RWPE1 (cell line): ENCODE measurements around the gene TMEM151A.

Experiments
- CTCF ChIA-PET: fragments of 350-600 bp; sonication (Branson Sonifier 250); formaldehyde crosslinking; extraction: SDS; loops from one replicate; lab custom pipeline; 2021; lab: Yijun Ruan, JAX
- POLR2A ChIA-PET: fragments of 400-600 bp; formaldehyde crosslinking; extraction: SDS; loops from one replicate; lab custom pipeline; 2020; ENCODE audit warnings: antibody characterized with exemption; ENCODE audit not compliant: low non-redundant PET; lab: Yijun Ruan, JAX
- DNase-seq: peaks from one replicate; pipeline ENCODE4 v3.0.0; 2012; ENCODE audit warnings: low spot score
- H3K27ac ChIP-seq: fragments of 450-650 bp; 2 replicates; pipeline ENCODE4 v1.5.1; 2017
- TF ChIP-seq, protein P1 (sequence below): fragments of 450-650 bp; conservative IDR thresholded peaks from 2 replicates; pipeline ENCODE4 v1.5.1; 2017; ENCODE audit warnings: low read depth, mild to moderate bottlenecking

Gene TMEM151A

DNA sequence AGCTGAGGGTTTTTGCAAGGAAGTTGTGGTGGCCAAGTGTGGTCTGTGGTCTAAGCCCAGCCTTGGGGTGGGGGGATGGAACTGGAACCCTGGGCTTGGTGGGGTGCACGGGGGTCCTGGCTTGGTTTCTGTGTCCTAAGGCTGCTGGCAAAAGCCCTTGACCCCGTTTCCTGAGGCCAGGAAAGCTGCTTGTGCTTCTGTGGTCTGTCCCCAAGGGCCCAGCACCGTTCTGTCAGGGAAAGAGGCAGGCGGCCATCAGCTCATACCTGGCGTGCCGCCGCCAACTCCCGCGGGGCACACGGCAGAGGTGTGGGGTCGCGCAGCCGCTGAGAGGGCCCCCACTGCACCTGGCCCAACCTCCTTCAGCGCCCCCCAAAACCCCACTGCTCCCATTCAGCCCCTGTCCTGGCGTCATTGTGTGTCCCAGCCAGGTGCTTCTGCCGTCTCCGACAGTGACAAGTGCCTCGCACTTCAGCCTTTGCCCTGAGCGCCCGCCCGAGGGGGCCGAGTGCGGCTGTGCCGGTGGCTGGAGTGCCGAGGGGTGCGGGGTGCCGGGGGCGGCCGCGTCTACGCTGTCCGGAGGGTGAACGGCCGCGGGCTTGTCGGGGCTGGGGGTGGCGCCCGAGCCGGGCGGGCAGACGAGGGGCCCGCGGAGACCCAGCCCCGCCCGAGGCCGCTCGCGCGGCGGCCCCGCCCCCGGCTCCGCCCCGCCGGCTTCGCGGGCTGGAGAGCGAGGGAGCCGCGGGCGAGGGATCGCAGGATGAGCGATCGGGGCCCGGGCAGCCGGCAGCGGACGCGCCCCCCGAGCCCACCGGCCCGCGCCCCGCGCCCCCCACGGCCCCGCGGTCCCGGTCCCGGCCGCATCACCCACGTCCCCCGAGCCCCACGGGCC, 14.0 kb upstream of the TMEM151A start, which contains the start of gene CNIH2:
CNIH2 (plus strand) TSS at position 705 of the 892 bp plus-strand sequence. CDS start 282 bp downstream, outside the sequence.
- H3K27ac ChIP-seq, result peak within 1 kb of the TSS; percentile 77
- POLR2A ChIA-PET, result no interaction called here
- TF ChIP-seq, protein P1, sequence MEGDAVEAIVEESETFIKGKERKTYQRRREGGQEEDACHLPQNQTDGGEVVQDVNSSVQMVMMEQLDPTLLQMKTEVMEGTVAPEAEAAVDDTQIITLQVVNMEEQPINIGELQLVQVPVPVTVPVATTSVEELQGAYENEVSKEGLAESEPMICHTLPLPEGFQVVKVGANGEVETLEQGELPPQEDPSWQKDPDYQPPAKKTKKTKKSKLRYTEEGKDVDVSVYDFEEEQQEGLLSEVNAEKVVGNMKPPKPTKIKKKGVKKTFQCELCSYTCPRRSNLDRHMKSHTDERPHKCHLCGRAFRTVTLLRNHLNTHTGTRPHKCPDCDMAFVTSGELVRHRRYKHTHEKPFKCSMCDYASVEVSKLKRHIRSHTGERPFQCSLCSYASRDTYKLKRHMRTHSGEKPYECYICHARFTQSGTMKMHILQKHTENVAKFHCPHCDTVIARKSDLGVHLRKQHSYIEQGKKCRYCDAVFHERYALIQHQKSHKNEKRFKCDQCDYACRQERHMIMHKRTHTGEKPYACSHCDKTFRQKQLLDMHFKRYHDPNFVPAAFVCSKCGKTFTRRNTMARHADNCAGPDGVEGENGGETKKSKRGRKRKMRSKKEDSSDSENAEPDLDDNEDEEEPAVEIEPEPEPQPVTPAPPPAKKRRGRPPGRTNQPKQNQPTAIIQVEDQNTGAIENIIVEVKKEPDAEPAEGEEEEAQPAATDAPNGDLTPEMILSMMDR, result no peak
- CTCF ChIA-PET, result interaction anchor here (0.8 kb wide), 1 partner anchor 34 kb away, joined by 3 read pairs; no protein-coding TSS in a partner anchor
- peak; percentile 29 for DNase-seq

DNA sequence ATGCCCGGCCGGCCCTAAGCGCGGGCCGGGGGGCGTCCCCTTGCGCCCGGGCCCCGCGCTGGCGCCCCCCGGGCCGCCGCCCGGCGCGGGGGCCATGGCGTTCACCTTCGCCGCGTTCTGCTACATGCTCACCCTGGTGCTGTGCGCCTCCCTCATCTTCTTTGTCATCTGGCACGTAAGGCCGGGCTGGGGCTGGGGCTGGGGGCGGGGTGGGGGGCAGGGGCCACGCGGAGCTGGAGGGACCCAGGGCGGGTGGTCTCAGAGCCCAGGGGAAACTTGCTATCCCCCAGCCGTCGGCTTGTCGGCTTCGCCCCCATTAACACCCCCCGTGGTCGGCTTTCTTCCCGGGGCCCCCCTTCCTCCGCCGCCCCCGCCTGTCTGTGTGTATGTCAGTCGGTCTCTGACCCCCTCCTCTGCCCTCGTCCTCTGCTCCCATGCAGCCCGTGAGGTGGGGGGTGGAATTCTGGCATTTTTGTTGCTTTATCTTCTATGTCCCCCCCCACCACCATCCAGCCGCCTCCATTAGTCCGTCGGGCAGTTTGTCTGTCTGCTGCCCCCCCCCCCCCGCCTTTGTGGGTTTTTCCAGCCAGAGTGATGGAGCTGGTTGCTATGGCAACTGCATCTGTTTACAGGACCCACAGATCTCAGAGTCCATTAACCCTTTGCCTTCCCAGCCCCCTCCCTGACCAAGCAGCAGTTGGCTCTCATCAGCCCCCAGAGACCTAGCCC, 13.2 kb upstream of the TMEM151A start:
- POLR2A ChIA-PET, result no interaction called here
- CTCF ChIA-PET, result interaction anchor here (0.6 kb wide), 1 partner anchor 213 kb away, joined by 3 read pairs; no protein-coding TSS in a partner anchor
- no peak for DNase-seq
- TF ChIP-seq, protein P1, result no peak
- peak overlapping the region; percentile 77 for H3K27ac ChIP-seq

DNA sequence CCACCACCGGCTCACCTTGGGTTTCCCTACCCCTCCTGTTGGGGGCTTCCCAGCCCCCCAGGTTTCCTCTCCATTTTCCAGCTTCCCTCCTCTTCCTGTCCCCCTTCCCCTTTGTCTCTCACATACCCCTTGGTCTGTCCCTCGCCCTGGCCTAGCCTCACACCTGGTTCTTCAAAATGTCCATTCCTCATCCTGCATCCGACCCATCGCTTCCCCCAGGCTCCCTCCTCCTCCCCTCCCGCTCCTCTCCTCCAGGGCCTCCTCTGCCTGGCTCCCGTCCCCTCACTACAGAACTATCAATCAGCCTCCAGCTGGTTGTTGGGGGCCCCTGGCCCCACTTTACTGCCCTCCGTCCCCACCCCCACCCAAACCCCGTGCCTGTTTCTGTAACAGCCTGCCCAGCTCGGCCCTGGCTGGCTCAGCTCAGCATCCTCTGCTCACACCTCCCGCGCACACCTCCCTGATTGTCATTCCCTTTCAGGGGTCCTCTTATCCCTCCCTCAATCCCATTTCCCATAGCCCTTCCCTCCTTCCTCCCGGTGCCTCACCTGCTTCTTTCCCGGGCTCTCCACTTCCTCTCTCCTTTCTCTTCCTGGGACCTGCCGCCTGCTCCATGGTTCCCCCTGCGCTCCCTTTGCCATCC, 12.5 kb upstream of the TMEM151A start:
- TF ChIP-seq, protein P1, result no peak
- CTCF ChIA-PET, result interaction anchor here (0.6 kb wide), 1 partner anchor 213 kb away, joined by 3 read pairs; no protein-coding TSS in a partner anchor
- H3K27ac ChIP-seq, result no peak overlapping the region
- POLR2A ChIA-PET, result no interaction called here
- no peak for DNase-seq

DNA sequence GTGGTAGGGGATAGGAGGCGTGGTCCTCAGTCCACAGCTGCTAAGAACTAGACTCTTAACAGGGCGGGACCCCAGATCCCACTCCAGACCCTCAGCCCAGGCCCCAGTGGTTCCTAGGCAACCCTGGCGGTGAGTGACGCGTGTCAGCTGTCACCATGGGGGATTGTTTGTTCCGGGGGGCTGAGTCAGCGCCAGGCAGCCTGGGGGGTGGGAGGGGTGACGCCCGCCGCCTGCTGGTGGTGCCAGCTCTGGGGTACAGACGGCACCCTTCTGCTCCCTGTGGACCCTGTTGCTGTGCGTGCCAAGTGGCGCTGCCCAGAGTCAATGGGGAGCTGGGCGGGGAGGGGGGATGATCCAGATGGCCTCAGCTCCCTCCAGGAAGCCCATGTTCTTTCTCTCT, 11.3 kb upstream of the TMEM151A start:
- DNase-seq, result no peak
- TF ChIP-seq, protein P1, result no peak
- no peak overlapping the region for H3K27ac ChIP-seq
- ChIA-PET CTCF (interaction anchor here (0.5 to 0.7 kb wide), 2 partner anchors 83 to 671 kb away, joined by 5 read pairs; no protein-coding TSS in a partner anchor), POLR2A (no interaction called here)

DNA sequence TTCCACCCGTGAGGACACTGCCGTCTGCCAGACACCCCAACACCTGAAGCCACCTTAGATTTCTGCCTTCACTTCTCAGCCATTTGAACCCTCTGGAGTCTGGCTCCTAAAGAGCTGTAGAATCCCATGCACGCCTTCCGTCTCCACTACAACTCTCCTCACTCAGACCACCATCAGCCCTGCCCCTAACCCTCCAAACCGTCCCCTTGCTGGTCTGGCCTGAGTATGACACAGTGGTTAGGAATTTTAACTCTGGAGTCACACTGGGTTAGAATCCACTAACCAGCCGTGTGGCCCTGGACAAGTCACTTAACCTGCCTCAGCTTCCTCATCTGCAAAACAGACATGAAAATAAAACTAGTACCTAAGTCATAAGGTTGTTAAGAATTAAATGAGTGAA, 10.7 kb upstream of the TMEM151A start:
- DNase-seq, result no peak
- POLR2A ChIA-PET, result no interaction called here
- no peak overlapping the region for H3K27ac ChIP-seq
- TF ChIP-seq, protein P1, result no peak
- CTCF ChIA-PET, result no interaction called here
